ENCODE data around the gene IL17REL. TPM values are rescaled to one million over a fixed set of nuclear protein-coding genes. Genes with fewer than 3 reads are reported as not detected.

IL17REL gene
- total RNA-seq, 1 donor from 2014 or later: not detected

DNA sequence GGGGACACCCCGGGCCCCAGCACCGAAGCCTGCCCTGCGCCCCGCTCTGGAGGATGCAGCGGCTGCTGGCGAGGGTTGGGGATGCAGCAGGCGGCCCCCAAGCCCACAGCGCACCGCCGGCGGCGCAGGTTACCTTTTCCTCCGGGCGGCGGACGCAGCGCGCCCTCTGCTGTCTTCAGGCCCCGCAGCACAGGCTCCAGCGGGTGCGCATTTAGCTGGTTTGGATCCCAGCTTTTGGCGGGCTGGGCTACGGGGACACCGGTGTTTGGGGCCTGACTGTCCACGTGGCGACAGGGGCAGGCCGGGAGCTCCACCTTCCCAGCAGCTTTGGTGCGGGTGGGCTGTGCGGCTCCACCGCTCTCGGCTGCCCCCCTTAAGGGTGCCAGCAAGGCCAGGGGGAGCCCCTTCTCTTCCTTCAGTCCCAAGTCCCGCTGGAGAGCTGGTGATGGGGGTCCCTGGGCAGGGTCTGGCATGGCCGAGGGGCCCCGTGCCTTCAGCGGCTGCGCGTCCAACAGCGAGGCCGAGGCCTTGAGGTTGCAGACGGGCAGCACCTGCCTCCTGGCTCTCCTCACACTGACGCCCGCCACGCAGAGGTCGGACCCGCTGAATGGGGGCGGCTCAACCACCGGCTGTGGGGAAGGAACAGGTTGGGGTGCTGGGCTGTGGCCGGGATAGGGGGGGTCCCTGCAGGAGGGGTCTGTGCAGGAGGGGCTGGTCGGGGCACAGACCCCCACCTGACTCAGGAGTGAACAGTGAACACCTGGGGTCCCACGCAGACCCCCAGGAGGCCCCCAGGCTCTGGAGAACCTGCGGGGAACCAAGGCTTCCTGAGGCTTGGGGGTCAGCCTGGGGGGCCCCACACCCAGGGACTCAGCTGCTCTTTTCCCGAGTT, 18.0 kb upstream of the IL17REL start:
- TF ChIP-seq, protein P1, sequence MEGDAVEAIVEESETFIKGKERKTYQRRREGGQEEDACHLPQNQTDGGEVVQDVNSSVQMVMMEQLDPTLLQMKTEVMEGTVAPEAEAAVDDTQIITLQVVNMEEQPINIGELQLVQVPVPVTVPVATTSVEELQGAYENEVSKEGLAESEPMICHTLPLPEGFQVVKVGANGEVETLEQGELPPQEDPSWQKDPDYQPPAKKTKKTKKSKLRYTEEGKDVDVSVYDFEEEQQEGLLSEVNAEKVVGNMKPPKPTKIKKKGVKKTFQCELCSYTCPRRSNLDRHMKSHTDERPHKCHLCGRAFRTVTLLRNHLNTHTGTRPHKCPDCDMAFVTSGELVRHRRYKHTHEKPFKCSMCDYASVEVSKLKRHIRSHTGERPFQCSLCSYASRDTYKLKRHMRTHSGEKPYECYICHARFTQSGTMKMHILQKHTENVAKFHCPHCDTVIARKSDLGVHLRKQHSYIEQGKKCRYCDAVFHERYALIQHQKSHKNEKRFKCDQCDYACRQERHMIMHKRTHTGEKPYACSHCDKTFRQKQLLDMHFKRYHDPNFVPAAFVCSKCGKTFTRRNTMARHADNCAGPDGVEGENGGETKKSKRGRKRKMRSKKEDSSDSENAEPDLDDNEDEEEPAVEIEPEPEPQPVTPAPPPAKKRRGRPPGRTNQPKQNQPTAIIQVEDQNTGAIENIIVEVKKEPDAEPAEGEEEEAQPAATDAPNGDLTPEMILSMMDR (IDR thresholded peaks at IDR 0.05): peak; percentile 93
- H3K4me3 ChIP-seq: no peak overlapping the region

DNA sequence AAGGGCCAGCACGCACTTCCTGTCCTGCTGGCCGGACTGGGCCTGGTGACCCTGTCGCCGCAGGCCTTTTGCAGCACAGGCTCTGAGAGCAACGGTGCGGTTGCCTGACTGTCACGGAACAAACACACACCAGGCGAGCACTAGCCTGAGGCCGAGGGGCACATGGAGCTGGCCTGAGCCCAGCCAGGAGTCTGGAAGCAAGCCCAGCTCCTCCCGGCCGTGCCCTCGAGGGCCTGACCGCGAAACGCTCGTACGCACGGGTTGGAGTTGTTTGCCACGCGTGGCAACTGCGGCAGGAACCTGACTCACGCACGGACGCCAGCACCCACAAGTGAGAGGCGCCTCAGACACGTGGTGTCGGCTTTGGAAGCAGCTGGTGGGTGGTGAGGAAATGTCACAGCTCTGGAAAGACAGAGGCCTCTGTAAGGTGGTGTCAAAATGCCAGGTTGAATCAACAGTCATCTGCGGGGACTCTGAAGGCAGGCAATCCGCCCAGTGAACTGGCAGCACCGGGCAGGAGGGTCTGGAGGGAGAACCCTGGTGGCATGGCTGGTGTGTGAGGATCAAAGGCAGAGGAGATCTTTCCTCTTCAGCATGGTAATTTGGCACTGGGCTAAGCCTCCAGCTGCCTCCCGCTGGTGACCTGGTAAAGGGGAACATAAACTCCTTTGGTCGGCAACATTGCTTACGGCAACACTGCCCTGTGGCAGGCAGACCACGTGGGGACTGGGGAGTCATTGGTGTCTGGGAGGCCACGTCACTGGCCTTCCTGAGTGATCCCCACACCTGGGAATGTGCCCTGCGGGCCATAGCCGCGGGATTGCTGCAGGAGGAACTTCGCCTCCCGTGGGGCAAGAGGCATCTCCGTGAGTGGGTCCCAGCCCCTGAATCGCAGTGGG, 15.3 kb upstream of the IL17REL start:
- Histone ChIP-seq H3K9me3 (no peaks in the 10 kb centered on the region), H3K36me3 (no peaks in the 10 kb centered on the region), H3K27me3 (peaks cover 8% of the 10 kb centered on the region), H3K27ac (no peak overlapping the region), H3K4me3 (no peak overlapping the region), H3K4me1 (peaks cover 10% of the 10 kb centered on the region)
- ATAC-seq (peak; percentile 5), DNase-seq (peak; percentile 74)
- TF ChIP-seq, protein P1 (IDR thresholded peaks at IDR 0.05): no peak
- intact Hi-C loops (cut with DNase I): no loop called here

More for the DNA sequence above, 18.0 kb upstream of the IL17REL start:
- DNase-seq: peak; percentile 90
- intact Hi-C loops (cut with DNase I): loop anchor here (2.0 kb wide), 1 partner anchor 100 kb away; no protein-coding TSS in a partner anchor
- ATAC-seq: peak; percentile 93
- Histone ChIP-seq H3K4me1 (peaks cover 10% of the 10 kb centered on the region), H3K36me3 (no peaks in the 10 kb centered on the region), H3K27ac (no peak overlapping the region), H3K27me3 (peaks cover 12% of the 10 kb centered on the region), H3K9me3 (no peaks in the 10 kb centered on the region)

DNA sequence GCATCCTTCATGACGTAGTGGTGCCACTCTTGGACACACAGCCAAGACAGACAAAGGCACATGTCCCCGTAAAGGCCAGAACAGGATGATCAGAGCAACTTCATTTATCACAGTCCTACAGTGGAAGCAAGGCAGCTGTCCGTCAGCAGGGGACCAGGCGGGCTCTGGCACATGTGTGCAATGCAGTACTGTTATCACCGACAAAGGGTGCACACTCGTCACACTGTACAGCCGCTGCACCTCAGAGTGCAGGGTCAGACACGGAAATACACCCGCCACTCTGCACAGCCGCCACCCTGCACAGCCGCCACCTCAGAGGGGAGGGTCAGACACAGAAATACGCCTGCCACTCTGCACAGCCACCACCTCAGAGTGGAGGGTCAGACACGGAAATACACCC, 13.4 kb upstream of the IL17REL start:
- intact Hi-C loops (cut with DNase I): no loop called here
- Histone ChIP-seq H3K27me3 (peaks cover 4% of the 10 kb centered on the region), H3K9me3 (no peaks in the 10 kb centered on the region), H3K36me3 (no peaks in the 10 kb centered on the region), H3K4me1 (peaks cover 10% of the 10 kb centered on the region), H3K27ac (no peak overlapping the region), H3K4me3 (no peak overlapping the region)
- DNase-seq: peak; percentile 31
- TF ChIP-seq, protein P1 (IDR thresholded peaks at IDR 0.05): no peak
- no peak for ATAC-seq

DNA sequence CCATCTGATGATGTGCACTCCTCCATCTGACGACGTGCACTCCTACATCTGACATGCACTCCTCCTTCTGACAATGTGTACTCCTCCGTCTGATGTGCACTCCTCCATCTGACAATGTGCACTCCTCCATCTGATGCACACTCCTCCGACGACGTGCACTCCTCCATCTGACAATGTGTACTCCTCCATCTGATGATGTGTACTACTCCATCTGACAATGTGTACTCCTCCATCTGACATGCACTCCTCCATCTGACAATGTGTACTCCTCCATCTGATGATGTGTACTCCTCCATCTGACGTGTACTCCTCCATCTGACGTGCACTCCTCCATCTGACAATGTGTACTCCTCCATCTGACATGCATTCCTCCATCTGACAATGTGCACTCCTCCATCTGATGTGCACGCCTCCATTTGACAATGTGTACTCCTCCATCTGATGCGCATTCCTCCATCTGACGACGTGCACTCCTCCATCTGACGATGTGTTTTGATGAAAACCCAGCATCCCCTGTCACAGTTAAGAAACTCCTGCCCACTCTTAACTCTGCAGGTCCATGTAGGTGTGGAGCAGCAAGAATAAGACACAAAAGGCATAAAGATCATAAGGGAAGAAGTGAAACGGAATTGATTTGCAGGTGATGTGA, 9.7 kb upstream of the IL17REL start:
- Histone ChIP-seq H3K9me3 (no peaks in the 10 kb centered on the region), H3K27me3 (peaks cover 3% of the 10 kb centered on the region), H3K36me3 (no peaks in the 10 kb centered on the region), H3K4me1 (no peaks in the 10 kb centered on the region), H3K27ac (no peak overlapping the region), H3K4me3 (no peak overlapping the region)
- TF ChIP-seq, protein P1 (IDR thresholded peaks at IDR 0.05): no peak
- intact Hi-C loops (cut with DNase I): no loop called here
- ATAC-seq: no peak
- DNase-seq: no peak

DNA sequence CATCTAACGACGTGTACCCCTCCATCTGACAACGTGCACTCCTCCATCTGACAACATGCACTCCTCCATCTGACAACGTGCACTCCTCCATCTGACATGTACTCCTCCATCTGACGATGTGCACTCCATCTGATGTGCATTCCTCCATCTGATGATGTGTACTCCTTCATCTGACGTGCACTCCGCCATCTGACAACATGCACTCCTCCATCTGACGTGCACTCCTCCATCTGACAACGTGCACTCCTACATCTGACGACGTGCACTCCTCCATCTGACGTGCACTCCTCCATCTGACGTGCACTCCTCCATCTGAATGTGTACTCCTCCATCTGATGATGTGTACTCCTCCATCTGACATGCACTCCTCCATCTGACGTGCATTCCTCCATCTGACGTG, 8.0 kb upstream of the IL17REL start:
- H3K4me3 ChIP-seq: no peak overlapping the region
- no peak overlapping the region for H3K27ac ChIP-seq
- ATAC-seq: no peak
- no peaks in the 10 kb centered on the region for H3K4me1 ChIP-seq
- H3K9me3 ChIP-seq: no peaks in the 10 kb centered on the region
- TF ChIP-seq, protein P1 (IDR thresholded peaks at IDR 0.05): no peak
- H3K27me3 ChIP-seq: peaks cover 20% of the 10 kb centered on the region
- H3K36me3 ChIP-seq: no peaks in the 10 kb centered on the region
- DNase-seq: peak; percentile 12
- intact Hi-C loops (cut with DNase I): no loop called here
